Measurements from ENCODE around the gene WASF2. TPM values are rescaled to one million over a fixed set of nuclear protein-coding genes. Genes with fewer than 3 reads are reported as not detected.

Gene WASF2
- total RNA-seq, 6 experiments from 2014 or later = 18.4 to 38.1 (median 26.5) TPM

GRCh38 chr1:27398405-27399149 lies 91.4 kb downstream of the WASF2 start:
- Histone ChIP-seq H3K4me3 (no peak overlapping the region), H3K4me1 (peaks cover 0 to 9% (median 0%) of the 10 kb centered on the region in 4 donors), H3K9me3 (no peaks in the 10 kb centered on the region), H3K27ac (no peak overlapping the region), H3K27me3 (no peaks in the 10 kb centered on the region), H3K36me3 (no peaks in the 10 kb centered on the region)
- ATAC-seq (no peak), DNase-seq (no peak)
- WGBS (ENCODE audit: insufficient coverage, low coverage, low lambda C conversion rate, missing lambda C conversion rate) = 30% methylated on average over 1 of the region's 4 CpGs
- intact Hi-C loops (cut with DNase I) = loop anchor here in 1 of 2 donors (5.0 kb wide), 1 partner anchor 101 kb away; no protein-coding TSS in a partner anchor
- no peak for TF ChIP-seq POLR2A (IDR thresholded peaks at IDR 0.05)
- TF ChIP-seq CTCF (IDR thresholded peaks at IDR 0.05) = no peak

- intact Hi-C loops (cut with DNase I) = loop anchor here in 1 of 2 donors (5.0 kb wide), 1 partner anchor 100 kb away; no protein-coding TSS in a partner anchor
- Histone ChIP-seq H3K27ac (no peak overlapping the region), H3K36me3 (no peaks in the 10 kb centered on the region), H3K4me3 (no peak overlapping the region), H3K9me3 (no peaks in the 10 kb centered on the region), H3K27me3 (no peaks in the 10 kb centered on the region), H3K4me1 (peaks cover 0 to 6% (median 0%) of the 10 kb centered on the region in 4 donors)
- no peak for TF ChIP-seq POLR2A (IDR thresholded peaks at IDR 0.05)
- no peak for TF ChIP-seq CTCF (IDR thresholded peaks at IDR 0.05)
- ATAC-seq (no peak), DNase-seq (no peak)
- WGBS (ENCODE audit: insufficient coverage, low coverage, low lambda C conversion rate, missing lambda C conversion rate) = 25% methylated on average over 2 of the region's 7 CpGs
Measured at GRCh38 chr1:27397749-27398148, 92.2 kb downstream of the WASF2 start.

GRCh38 chr1:27397110-27397509 lies 92.9 kb downstream of the WASF2 start:
- Histone ChIP-seq H3K4me1 (peaks cover 0 to 6% (median 0%) of the 10 kb centered on the region in 4 donors), H3K9me3 (no peaks in the 10 kb centered on the region)

GRCh38 chr1:27395441-27396195 lies 94.3 kb downstream of the WASF2 start:
- Histone ChIP-seq H3K27ac (no peak overlapping the region), H3K4me1 (peaks cover 0 to 6% (median 0%) of the 10 kb centered on the region in 4 donors), H3K27me3 (no peaks in the 10 kb centered on the region), H3K9me3 (no peaks in the 10 kb centered on the region), H3K4me3 (no peak overlapping the region), H3K36me3 (no peaks in the 10 kb centered on the region)
- intact Hi-C loops (cut with DNase I) = loop anchor here in 1 of 2 donors (5.0 kb wide), 1 partner anchor 98 kb away; no protein-coding TSS in a partner anchor
- TF ChIP-seq CTCF (IDR thresholded peaks at IDR 0.05) (peak; percentile 93 to 95 (median 94)), POLR2A (IDR thresholded peaks at IDR 0.05) (no peak)
- DNase-seq (peak; percentile 75 to 80 (median 78)), ATAC-seq (peak; percentile 66 to 80 (median 72))
- WGBS (ENCODE audit: insufficient coverage, low coverage, low lambda C conversion rate, missing lambda C conversion rate) = 4% methylated on average over 9 of the region's 10 CpGs

More at GRCh38 chr1:27397110-27397509, 92.9 kb downstream of the WASF2 start:
- intact Hi-C loops (cut with DNase I) = loop anchor here in 1 of 2 donors (5.0 kb wide), 1 partner anchor 100 kb away; no protein-coding TSS in a partner anchor
- TF ChIP-seq CTCF (IDR thresholded peaks at IDR 0.05) = no peak
- TF ChIP-seq POLR2A (IDR thresholded peaks at IDR 0.05) = no peak
- H3K27ac ChIP-seq = no peak overlapping the region
- H3K27me3 ChIP-seq = no peaks in the 10 kb centered on the region
- ATAC-seq (no peak), DNase-seq (no peak)
- 77% methylated on average over 1 of the region's 3 CpGs for WGBS (ENCODE audit: insufficient coverage, low coverage, low lambda C conversion rate, missing lambda C conversion rate)
- H3K4me3 ChIP-seq = no peak overlapping the region
- no peaks in the 10 kb centered on the region for H3K36me3 ChIP-seq

Measured in right lobe of liver (tissue), 6 donors.